ENCODE results near the gene ARPC5.

- TF ChIP-seq, protein P1, sequence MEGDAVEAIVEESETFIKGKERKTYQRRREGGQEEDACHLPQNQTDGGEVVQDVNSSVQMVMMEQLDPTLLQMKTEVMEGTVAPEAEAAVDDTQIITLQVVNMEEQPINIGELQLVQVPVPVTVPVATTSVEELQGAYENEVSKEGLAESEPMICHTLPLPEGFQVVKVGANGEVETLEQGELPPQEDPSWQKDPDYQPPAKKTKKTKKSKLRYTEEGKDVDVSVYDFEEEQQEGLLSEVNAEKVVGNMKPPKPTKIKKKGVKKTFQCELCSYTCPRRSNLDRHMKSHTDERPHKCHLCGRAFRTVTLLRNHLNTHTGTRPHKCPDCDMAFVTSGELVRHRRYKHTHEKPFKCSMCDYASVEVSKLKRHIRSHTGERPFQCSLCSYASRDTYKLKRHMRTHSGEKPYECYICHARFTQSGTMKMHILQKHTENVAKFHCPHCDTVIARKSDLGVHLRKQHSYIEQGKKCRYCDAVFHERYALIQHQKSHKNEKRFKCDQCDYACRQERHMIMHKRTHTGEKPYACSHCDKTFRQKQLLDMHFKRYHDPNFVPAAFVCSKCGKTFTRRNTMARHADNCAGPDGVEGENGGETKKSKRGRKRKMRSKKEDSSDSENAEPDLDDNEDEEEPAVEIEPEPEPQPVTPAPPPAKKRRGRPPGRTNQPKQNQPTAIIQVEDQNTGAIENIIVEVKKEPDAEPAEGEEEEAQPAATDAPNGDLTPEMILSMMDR (IDR thresholded peaks at IDR 0.05), result no peak
- no peak for TF ChIP-seq POLR2A (IDR thresholded peaks at IDR 0.05; ENCODE audit: low read depth)
These were observed 15.8 kb downstream of the ARPC5 start for GRCh38 chr1:183619781-183620180.
